Endodermal cell (in vitro differentiated cells): Measurements from ENCODE around the gene KARS1. TPM values are rescaled to one million over a fixed set of nuclear protein-coding genes. Genes with fewer than 3 reads are reported as not detected.
A peak's percentile ranks its signal among the peaks of the same experiment; 100 is the strongest.

Source experiments
- DNase-seq: peaks from one replicate; pipeline ENCODE4 v3.0.0-alpha.2; 2017
- H3K27ac ChIP-seq: 2 replicates; pipeline ENCODE4 v1.5.1; 2013; ENCODE audit warnings: mild to moderate bottlenecking, low read depth, low read length, moderate library complexity
- H3K27me3 ChIP-seq: 2 replicates; pipeline ENCODE4 v1.6.1; 2013; ENCODE audit warnings: mild to moderate bottlenecking, low read length, moderate library complexity; ENCODE audit not compliant: insufficient read depth, control insufficient read depth, poor library complexity, severe bottlenecking
- H3K36me3 ChIP-seq: 2 replicates; pipeline ENCODE4 v1.7.0; 2013; ENCODE audit warnings: mild to moderate bottlenecking, low read length, moderate library complexity; ENCODE audit not compliant: control insufficient read depth, insufficient read depth
- H3K4me1 ChIP-seq: one replicate; pipeline ENCODE4 v1.7.0; 2013; ENCODE audit warnings: low read length; ENCODE audit not compliant: control insufficient read depth, insufficient read depth
- H3K4me3 ChIP-seq: 2 replicates; pipeline ENCODE4 v1.5.1; 2013; ENCODE audit warnings: mild to moderate bottlenecking, low read length, moderate library complexity
- H3K9ac ChIP-seq: 2 replicates; pipeline ENCODE4 v1.6.1; 2013; ENCODE audit warnings: mild to moderate bottlenecking, low read length, moderate library complexity; ENCODE audit not compliant: poor library complexity, severe bottlenecking; ENCODE audit errors: extremely low read depth
- H3K9me3 ChIP-seq: 2 replicates; pipeline ENCODE4 v1.6.1; 2013; ENCODE audit warnings: mild to moderate bottlenecking, low read length, moderate library complexity; ENCODE audit not compliant: control insufficient read depth
- H3K27ac Mint-ChIP-seq: 2 replicates; pipeline ENCODE4 v1.8.0; 2020; ENCODE audit warnings: mixed read lengths
- H3K27me3 Mint-ChIP-seq: 2 replicates; pipeline ENCODE4 v1.8.0; 2021; ENCODE audit warnings: mild to moderate bottlenecking, mixed read lengths; ENCODE audit not compliant: insufficient read depth
- H3K36me3 Mint-ChIP-seq: 2 replicates; pipeline ENCODE4 v1.8.0; 2020; ENCODE audit warnings: low read depth, mixed read lengths
- H3K4me1 Mint-ChIP-seq: 2 replicates; pipeline ENCODE4 v1.8.0; 2020; ENCODE audit warnings: mixed read lengths
- H3K4me3 Mint-ChIP-seq: 2 replicates; pipeline ENCODE4 v1.8.0; 2020; ENCODE audit warnings: mild to moderate bottlenecking, moderate library complexity, mixed read lengths
- H3K9me3 Mint-ChIP-seq: 2 replicates; pipeline ENCODE4 v1.8.0; 2020; ENCODE audit warnings: mild to moderate bottlenecking, mixed read lengths
- CTCF ChIP-seq: fragments of 200-600 bp; sonication (generic); conservative IDR thresholded peaks from 2 replicates; pipeline ENCODE4 v1.5.0; 2021; ENCODE audit warnings: antibody characterized with exemption, mild to moderate bottlenecking
- WGBS, 2 experiments: methylation state at CpG; one replicate each; pipeline versions ENCODE4 v1.1.5 to v1.1.7; 2013; ENCODE audit warnings: missing lambda C conversion rate in 2 of 2, mixed read lengths in 1 of 2; ENCODE audit not compliant: insufficient coverage in 1 of 2, insufficient read length in 1 of 2; 5-methylcytosine and 5-hydroxymethylcytosine counted together
- total RNA-seq, 2 donors: library from RNA; stranded (reverse); fragmentation: NEBNext Ultra II Directional in 1 of 2; extraction: Animal tissue kit (Norgen Biotek cat#: 25700) in 1 of 2; gene quantifications; 2 replicates in 1 of 2; 3 replicates in 1 of 2; pipeline ENCODE4 v1.2.1, GENCODE V29; 2021

Gene KARS1
- total RNA-seq, 2 donors from 2014 or later = 141 to 168 TPM

GRCh38 chr16:75647112-75647491 lies 363 bp downstream of the KARS1 start:
- DNase-seq = no peak
- Mint-ChIP-seq H3K27me3 (no peaks in the 10 kb centered on the region), H3K9me3 (no peaks in the 10 kb centered on the region), H3K4me3 (peak overlapping the region; percentile 98), H3K27ac (peak overlapping the region; percentile 96), H3K4me1 (peaks cover 20% of the 10 kb centered on the region), H3K36me3 (peaks cover 35% of the 10 kb centered on the region)
- H3K9ac ChIP-seq = peak overlapping the region; percentile 90
- peak overlapping the region; percentile 62 for H3K27ac ChIP-seq
- no peaks in the 10 kb centered on the region for H3K4me1 ChIP-seq
- WGBS, 2 experiments = 0 to 3% methylated on average over 7 to 18 of the region's 18 CpGs
- peaks cover 43% of the 10 kb centered on the region for H3K36me3 ChIP-seq
- H3K9me3 ChIP-seq = no peaks in the 10 kb centered on the region
- no peaks in the 10 kb centered on the region for H3K27me3 ChIP-seq
- H3K4me3 ChIP-seq = peak overlapping the region; percentile 97
- TF ChIP-seq CTCF = no peak

GRCh38 chr16:75644240-75645012 lies 3.0 kb downstream of the KARS1 start:
- peaks cover 57% of the 10 kb centered on the region for H3K36me3 ChIP-seq
- Mint-ChIP-seq H3K9me3 (no peaks in the 10 kb centered on the region), H3K4me3 (no peak overlapping the region), H3K27me3 (no peaks in the 10 kb centered on the region), H3K36me3 (peaks cover 57% of the 10 kb centered on the region), H3K4me1 (peaks cover 13% of the 10 kb centered on the region), H3K27ac (no peak overlapping the region)
- H3K27me3 ChIP-seq = no peaks in the 10 kb centered on the region
- no peaks in the 10 kb centered on the region for H3K9me3 ChIP-seq
- WGBS, 2 experiments = 93 to 96% methylated on average over 4 to 7 of the region's 7 CpGs
- no peaks in the 10 kb centered on the region for H3K4me1 ChIP-seq
- no peak overlapping the region for H3K27ac ChIP-seq
- TF ChIP-seq CTCF = peak; percentile 61
- no peak overlapping the region for H3K9ac ChIP-seq
- DNase-seq = no peak
- H3K4me3 ChIP-seq = peak overlapping the region; percentile 97

GRCh38 chr16:75640598-75640997 lies 6.9 kb downstream of the KARS1 start:
- Mint-ChIP-seq H3K27ac (no peak overlapping the region), H3K4me3 (no peak overlapping the region), H3K27me3 (no peaks in the 10 kb centered on the region), H3K9me3 (no peaks in the 10 kb centered on the region), H3K36me3 (peaks cover 88% of the 10 kb centered on the region), H3K4me1 (peaks cover 6% of the 10 kb centered on the region)
- H3K4me1 ChIP-seq = no peaks in the 10 kb centered on the region
- H3K27me3 ChIP-seq = no peaks in the 10 kb centered on the region
- H3K9me3 ChIP-seq = no peaks in the 10 kb centered on the region
- TF ChIP-seq CTCF = no peak
- no peak for DNase-seq
- peaks cover 88% of the 10 kb centered on the region for H3K36me3 ChIP-seq
- H3K27ac ChIP-seq = no peak overlapping the region
- 94 to 96% methylated on average over 4 to 6 of the region's 6 CpGs for WGBS, 2 experiments
- no peak overlapping the region for H3K4me3 ChIP-seq
- no peak overlapping the region for H3K9ac ChIP-seq
